VCaP (cell line): Measurements from ENCODE around the gene KCNK16.

Experiments used
- H3K27ac ChIP-seq: fragments of 450-650 bp; 2 replicates; pipeline ENCODE4 v1.5.1; 2017
- CTCF ChIP-seq: fragments of 450-650 bp; conservative IDR thresholded peaks from 2 replicates; pipeline ENCODE4 v1.5.1; 2017; ENCODE audit warnings: mild to moderate bottlenecking, moderate library complexity

KCNK16 gene

GRCh38 chr6:39362487-39362865 is 40.0 kb upstream of the KCNK16 start:
- TF ChIP-seq CTCF, result no peak
- H3K27ac ChIP-seq, result no peak overlapping the region

GRCh38 chr6:39361657-39362486 is 39.4 kb upstream of the KCNK16 start:
- TF ChIP-seq CTCF, result peak; percentile 87

GRCh38 chr6:39360378-39360777 is 37.9 kb upstream of the KCNK16 start:
- no peak overlapping the region for H3K27ac ChIP-seq
- TF ChIP-seq CTCF, result no peak

More at GRCh38 chr6:39361657-39362486, 39.4 kb upstream of the KCNK16 start:
- H3K27ac ChIP-seq, result no peak overlapping the region

GRCh38 chr6:39357998-39358686 is 35.6 kb upstream of the KCNK16 start:
- no peak overlapping the region for H3K27ac ChIP-seq
- TF ChIP-seq CTCF, result no peak

GRCh38 chr6:39353698-39354315 is 31.3 kb upstream of the KCNK16 start:
- TF ChIP-seq CTCF, result no peak
- H3K27ac ChIP-seq, result no peak overlapping the region

- no peak for TF ChIP-seq CTCF
- no peak overlapping the region for H3K27ac ChIP-seq
Observed at GRCh38 chr6:39350723-39351505, 28.4 kb upstream of the KCNK16 start.

- no peak overlapping the region for H3K27ac ChIP-seq
- TF ChIP-seq CTCF, result no peak
Observed at GRCh38 chr6:39348740-39349139, 26.2 kb upstream of the KCNK16 start.
